Testis (tissue), 2 donors: ENCODE results near the gene TNFRSF4.

Source experiments
- POLR2A ChIP-seq: fragments of 450-650 bp; IDR thresholded peaks from one replicate; pipeline ENCODE4 v1.6.1; 2017; ENCODE audit warnings: antibody characterized with exemption, mild to moderate bottlenecking, moderate library complexity
- TF ChIP-seq, protein P1 (sequence below), 3 experiments: fragments of 450-650 bp in 2 of 3; fragments of 200-600 bp in 1 of 3; sonication (generic) in 1 of 3; IDR thresholded peaks; one replicate each; pipeline ENCODE4 v1.5.1; 2016 to 2019; ENCODE audit warnings: antibody characterized with exemption in 3 of 3, mild to moderate bottlenecking in 2 of 3, moderate library complexity in 1 of 3

GRCh38 chr1:1197551-1198422 is 16.2 kb downstream of the TNFRSF4 start:
- TF ChIP-seq, protein P1, sequence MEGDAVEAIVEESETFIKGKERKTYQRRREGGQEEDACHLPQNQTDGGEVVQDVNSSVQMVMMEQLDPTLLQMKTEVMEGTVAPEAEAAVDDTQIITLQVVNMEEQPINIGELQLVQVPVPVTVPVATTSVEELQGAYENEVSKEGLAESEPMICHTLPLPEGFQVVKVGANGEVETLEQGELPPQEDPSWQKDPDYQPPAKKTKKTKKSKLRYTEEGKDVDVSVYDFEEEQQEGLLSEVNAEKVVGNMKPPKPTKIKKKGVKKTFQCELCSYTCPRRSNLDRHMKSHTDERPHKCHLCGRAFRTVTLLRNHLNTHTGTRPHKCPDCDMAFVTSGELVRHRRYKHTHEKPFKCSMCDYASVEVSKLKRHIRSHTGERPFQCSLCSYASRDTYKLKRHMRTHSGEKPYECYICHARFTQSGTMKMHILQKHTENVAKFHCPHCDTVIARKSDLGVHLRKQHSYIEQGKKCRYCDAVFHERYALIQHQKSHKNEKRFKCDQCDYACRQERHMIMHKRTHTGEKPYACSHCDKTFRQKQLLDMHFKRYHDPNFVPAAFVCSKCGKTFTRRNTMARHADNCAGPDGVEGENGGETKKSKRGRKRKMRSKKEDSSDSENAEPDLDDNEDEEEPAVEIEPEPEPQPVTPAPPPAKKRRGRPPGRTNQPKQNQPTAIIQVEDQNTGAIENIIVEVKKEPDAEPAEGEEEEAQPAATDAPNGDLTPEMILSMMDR (IDR thresholded peaks at IDR 0.05) = no peak
- TF ChIP-seq POLR2A = no peak
